HEK293 (cell line): ENCODE data around the gene ETV6.

ENCODE experiments used
- CTCF ChIP-seq: fragments of 450-650 bp; formaldehyde crosslinking; IDR thresholded peaks from 2 replicates; pipeline ENCODE4 v1.5.1; 2016; ENCODE audit warnings: missing biosample characterization, missing genetic modification characterization
- HOXA7 ChIP-seq: sonication (generic); formaldehyde crosslinking; IDR thresholded peaks from 2 replicates; pipeline ENCODE4 v1.8.1; 2022; ENCODE audit warnings: missing genetic modification reagents, borderline replicate concordance
- REST ChIP-seq: fragments of 450-650 bp; formaldehyde crosslinking; IDR thresholded peaks from 2 replicates; pipeline ENCODE4 v1.5.1; 2016; ENCODE audit warnings: missing biosample characterization, missing genetic modification characterization
- ZBTB7A ChIP-seq: fragments of 450-650 bp; formaldehyde crosslinking; IDR thresholded peaks from 2 replicates; pipeline ENCODE4 v1.5.1; 2016; ENCODE audit warnings: low read depth, missing biosample characterization, missing genetic modification characterization
- ZNF311 ChIP-seq: fragments of 450-650 bp; formaldehyde crosslinking; IDR thresholded peaks from 2 replicates; pipeline ENCODE4 v1.5.1; 2017; ENCODE audit warnings: missing biosample characterization, missing genetic modification characterization, borderline replicate concordance
- ZNF707 ChIP-seq: fragments of 450-650 bp; formaldehyde crosslinking; IDR thresholded peaks from 2 replicates; pipeline ENCODE4 v1.5.1; 2016; ENCODE audit warnings: missing biosample characterization, missing genetic modification characterization

- TF ChIP-seq CTCF (tag by site-specific recombination) (no peak), REST (tag by site-specific recombination) (no peak), ZNF707 (tag by site-specific recombination) (no peak), HOXA7 (CRISPR knock-in tag) (no peak), ZBTB7A (tag by site-specific recombination) (no peak), ZNF311 (tag by site-specific recombination) (no peak)
Measured at GRCh38 chr12:11820476-11820875, 171.0 kb downstream of the ETV6 start.
